GM19324 (cell line): ENCODE measurements around the gene DNAJC7.
"Not testable (repeated sequence)": the region's sequence is repeated elsewhere in the genome, so short reads cannot be mapped to it uniquely, and the experiment has no call there.

Source experiments
- ATAC-seq: cut with Tn5 transposase; IDR thresholded peaks from one replicate; pipeline ENCODE4 v1.9.1; 2021; ENCODE audit warnings: mild to moderate bottlenecking, moderate library complexity; ENCODE audit not compliant: unreplicated experiment, low FRiP score

DNAJC7 gene

DNA sequence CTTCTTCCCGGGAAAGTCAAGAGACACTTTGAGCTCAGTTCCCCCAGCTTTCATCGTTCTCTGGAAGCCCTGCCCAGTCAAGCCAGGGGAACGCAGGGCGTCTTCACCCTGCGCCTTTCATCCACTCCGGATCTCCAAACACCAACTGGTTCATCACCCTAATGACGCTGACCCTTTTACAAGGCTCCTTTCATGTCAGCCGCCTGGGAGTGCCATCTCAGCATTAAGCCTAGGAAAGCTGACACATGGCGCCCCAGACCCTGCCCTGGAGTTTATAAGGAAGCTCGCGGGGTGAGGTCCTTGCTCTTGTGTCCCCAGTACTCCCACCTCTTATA, 594 bp upstream of the DNAJC7 start:
- ATAC-seq: no peak

DNA sequence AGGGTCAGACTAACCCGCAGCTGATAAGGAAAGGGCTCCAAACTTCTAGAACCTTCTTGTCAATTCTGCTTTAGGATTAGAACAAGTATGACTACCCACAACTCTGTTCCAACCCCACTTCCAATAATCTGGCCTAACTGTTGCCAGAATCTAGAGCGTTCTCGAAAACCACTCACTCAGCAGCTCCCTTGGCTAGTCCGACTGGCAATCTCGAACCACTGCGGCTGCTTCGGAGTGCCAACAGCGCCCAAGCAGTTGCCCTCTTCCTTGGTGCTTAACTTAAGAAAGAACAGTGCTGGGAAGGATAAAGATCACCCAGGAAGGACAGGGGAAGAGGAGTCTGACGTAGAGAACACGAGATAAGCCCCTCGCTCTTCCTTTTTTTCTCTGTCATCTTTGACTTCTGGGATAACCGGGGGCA, 818 bp downstream of the DNAJC7 start:
- no peak for ATAC-seq

DNA sequence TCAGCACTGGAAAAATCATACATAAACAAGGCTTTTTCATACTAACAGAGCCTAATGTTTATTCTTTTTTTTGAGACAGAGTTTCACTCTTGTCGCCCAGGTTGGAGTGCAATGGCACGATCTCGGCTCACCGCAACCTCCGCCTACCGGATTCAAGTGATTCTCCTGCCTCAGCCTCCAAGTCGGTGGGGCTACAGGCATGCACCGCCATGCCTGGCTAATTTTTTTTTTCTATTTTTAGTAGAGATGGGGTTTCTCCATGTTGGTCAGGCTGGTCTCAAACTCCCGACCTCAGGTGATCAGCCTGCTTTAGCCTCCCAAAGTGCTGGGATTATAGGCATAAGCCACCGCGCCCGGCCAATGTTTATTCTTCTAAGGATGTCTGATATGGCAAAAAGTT, 3.5 kb downstream of the DNAJC7 start:
- ATAC-seq: not testable (repeated sequence)

DNA sequence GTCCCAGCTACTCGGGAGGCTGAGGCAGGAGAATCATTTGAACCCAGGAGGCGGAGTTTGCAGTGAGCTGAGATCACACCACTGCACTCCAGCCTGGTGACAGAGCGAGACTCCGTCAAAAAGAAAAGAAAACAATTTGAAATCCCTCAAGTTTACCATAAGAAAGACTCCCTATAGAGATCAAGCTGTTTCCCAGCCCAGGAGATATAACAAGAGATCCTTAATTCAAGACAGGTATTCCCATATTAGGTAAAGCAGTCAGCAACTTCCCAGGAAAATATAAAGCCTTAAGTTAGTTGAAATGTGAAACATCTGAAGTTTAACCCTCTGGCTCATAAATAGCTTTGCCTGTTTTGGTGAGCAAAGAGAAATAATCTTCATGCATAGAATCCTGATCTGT, 4.9 kb downstream of the DNAJC7 start:
- ATAC-seq: not testable (repeated sequence)

DNA sequence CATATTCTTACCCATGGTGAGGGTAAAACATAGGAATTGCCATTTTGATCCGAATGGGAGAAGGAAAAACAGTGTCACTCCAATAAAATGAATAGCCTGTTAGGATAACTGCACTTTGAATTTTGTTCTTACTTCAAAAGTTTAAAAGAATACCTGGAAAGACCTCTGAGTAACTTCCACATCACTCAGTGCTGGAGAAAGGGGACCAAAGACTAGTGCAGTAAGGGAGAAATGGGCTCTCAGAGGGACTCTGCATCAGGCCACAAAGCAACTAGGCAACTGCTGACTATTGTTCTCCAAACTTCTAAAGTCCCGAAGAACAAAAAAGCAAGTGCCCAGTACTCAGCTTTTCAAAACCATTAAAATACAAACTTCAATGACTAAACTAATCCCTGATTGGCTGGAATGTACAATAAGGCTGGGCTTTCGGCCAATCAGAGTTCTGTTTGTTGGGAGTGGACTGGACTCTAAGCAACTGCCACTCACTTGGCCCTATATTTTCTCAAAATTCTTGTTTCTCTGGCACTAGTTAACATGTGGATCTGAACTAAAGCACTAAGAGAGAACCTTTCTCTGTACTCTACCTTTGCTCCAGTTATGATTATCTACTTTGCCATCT, 6.2 kb downstream of the DNAJC7 start:
- ATAC-seq: no peak

DNA sequence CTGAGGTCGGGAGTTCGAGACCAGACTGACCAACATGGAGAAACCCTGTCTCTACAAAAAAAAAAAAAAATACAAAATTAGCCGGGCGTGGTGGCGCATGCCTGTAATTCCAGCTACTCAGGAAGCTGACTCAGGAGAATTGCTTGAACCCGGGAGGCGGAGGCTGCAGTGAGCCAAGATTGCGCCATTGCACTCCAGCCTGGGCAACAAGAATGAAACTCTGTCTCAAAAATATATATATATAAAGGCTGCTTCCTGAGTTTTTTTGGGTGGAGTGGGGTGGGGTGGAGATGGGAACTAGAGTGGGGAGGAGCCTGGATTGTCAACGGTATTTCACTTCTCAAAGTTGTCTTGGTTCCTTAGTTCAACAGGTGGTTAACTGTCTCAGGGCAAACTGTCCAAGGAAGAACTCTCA, 7.0 kb downstream of the DNAJC7 start:
- not testable (repeated sequence) for ATAC-seq

DNA sequence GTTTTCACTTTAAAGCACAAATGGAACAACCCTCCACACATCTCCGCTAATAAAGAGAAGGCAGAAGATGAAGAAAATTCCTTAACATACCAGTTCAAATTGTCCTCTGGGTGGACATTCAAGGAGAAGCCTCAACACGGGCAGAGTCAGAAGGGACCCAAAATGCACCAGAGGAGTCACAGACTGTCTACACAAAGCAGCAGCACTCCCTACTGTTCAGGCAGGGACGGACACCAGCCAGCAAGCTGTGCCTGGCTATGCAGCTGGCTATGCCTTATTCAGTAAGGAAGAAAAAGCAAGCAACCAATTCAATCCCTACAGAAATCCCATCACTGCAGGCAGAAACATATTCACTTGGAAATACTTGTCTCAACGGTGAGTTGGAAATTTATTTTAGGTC, 8.1 kb downstream of the DNAJC7 start:
- ATAC-seq: no peak

DNA sequence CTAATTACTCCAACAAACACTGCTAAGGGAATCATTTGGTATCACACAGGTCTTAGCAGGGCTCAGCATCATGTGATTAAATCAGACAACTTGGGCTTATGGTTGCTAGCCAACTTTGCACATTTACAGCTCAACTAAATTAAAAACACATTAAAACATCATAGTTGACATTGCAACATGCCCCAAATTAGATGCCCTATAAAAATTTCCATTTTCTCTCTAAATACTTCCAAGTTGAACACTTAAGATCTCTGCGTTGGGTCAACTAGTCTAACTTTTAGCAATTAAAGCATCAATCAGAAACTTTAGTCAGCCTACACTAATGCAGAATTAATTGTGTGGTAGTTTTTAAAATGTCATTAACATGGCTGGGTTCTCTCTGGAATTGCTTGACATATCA, 12.1 kb downstream of the DNAJC7 start:
- no peak for ATAC-seq

DNA sequence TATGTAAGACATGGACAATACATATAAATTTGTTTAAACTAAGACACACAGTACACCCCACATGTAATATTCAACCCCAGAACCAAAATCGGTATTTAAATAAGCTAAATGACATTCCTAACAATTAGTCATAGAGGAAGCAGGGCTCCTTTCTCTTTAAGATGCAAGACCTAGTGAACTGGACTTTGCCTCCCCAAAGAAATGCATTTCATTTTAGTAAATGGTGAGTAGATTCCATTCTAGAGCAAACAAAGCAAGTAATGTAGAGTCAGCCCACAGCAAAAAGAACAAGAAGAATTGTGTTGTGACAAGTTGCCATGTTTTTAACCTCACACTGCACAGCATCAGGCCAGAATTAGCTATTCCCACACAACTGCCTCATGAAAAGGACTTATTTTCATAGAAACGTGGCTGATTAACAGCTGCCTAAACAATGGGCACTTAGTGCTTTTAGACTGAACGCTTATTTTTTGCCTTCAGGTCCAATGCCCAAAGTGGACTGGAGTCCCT, 14.4 kb downstream of the DNAJC7 start:
- ATAC-seq: no peak

DNA sequence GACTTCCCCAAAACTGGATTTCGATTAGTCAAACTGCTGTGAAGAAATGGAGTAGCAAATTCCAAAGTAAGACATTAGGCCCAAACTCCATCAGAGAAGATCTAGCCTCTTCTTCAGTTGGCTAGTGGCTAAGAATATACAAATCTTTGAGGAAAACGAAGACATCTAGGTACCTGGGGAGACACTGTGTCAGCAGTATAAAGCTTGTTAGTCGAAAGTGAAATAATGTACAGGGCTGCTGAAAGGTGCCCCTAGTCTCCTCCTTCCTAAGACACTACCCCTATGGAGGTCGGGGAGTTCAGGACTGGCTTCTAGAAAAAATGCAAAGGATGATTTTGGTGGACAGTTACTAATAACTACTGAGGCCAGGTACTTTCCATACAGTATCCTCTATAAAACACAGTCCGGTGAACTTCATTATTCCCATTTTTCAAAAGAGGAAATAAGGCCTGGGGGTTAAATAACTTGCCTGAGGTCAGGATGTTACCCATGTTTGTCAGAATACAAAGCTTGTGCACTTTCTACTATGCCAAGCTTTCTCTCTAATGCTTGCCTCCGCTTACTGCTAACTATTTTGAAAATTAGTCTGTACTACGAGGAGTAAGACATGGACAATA, 15.0 kb downstream of the DNAJC7 start:
- no peak for ATAC-seq

DNA sequence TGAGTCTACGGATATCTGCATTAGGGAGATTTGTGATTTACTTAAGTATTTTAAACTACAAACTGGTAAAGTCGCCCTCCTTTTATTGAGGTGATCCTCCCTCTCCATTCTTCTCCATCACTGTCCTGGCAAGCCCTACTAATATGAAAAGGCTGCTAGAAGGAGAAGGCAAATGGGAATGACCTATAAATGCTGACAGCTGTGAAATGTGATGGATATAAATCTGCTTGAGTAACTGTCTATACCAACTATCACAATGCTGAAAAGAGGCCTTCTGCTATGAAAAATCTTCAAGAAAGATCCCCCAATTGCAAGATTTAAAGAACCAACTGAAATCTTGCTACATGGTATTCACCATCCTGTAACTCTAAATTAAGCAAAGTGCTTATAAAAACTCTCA, 15.5 kb downstream of the DNAJC7 start:
- no peak for ATAC-seq

DNA sequence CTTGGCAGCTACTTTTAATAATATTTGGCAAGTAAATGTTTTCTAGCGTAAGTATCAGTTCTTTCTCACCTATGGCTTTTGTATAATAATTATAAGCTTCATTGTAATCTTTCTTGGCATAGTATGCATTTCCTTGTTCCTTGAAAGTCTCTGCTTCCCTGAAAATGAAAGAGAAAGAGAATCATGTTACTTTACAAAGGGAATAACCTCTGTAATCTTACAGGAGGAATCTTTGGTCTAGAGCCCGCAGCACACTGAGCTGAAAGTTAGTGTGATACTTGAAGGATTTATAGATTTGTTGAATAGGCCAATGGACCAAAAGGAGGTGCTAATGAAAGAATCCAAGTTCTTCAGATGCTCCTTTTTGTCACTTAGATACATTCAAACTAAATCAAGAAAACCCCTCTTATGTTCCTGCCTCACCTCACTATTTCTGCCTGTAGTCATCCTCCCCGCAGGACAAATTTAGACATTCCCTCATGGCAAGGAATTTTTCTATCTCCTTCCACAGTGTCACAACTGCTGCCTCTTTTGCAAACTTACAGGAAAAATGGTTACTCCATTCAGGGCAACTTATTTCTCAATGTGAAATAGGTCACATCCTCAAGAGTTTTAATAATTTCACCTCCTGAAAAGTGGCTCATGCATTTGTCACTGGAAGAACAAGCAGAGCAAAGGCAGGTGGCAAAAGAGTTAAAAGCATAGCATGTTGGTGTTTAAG, 16.7 kb downstream of the DNAJC7 start:
- ATAC-seq: no peak

DNA sequence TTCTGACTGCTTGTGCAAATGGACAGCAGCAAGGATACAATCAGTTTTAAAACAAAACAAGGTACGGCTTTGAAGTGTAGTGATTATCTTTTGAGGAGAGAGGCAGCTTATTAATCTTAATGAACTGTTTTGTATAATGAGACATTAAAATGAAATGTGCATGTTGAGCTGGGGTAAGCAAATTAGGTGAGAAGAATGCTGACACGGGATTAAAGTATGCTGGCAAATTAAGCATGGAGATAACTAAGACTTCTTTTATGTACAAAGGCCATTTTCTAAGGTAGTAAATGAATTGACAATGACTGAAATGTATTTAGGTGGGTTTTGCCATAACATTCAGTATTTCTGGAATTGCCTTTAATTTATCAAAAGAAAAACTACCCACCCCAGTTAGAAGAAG, 18.7 kb downstream of the DNAJC7 start:
- ATAC-seq: no peak

DNA sequence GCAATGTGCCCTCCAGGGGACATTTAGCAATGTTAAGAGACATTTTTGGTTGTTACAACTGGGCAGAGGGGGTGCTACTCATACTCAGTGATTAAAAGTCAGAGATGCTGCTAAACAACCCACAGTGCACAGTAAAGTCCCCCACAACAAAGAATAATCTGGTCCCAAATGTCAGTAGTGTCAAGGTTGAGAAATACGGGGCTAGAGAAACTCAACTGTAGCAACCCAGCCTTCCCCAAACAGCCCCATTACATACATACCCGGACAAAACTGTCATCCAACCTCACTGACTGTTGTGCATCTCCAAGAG, 20.4 kb downstream of the DNAJC7 start:
- ATAC-seq: no peak

DNA sequence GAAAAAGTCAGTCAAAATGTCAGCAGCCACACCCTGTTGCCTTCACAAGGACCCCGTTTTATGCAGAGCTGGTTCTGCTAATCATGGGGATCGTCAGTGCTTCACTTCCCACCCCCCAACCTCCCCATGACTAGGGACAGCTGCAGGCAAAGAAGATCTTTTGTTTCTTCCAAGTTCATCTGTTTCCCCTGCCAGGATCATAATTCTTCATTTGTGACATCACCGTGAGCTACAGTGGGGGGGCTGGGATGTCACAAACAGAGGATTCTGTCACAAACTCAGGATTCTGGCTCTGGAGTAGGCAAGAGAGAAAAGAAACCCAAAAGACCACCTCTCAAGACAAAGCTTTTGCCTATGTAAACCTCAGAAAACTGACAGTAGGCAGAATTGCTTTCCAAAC, 24.7 kb downstream of the DNAJC7 start:
- no peak for ATAC-seq

DNA sequence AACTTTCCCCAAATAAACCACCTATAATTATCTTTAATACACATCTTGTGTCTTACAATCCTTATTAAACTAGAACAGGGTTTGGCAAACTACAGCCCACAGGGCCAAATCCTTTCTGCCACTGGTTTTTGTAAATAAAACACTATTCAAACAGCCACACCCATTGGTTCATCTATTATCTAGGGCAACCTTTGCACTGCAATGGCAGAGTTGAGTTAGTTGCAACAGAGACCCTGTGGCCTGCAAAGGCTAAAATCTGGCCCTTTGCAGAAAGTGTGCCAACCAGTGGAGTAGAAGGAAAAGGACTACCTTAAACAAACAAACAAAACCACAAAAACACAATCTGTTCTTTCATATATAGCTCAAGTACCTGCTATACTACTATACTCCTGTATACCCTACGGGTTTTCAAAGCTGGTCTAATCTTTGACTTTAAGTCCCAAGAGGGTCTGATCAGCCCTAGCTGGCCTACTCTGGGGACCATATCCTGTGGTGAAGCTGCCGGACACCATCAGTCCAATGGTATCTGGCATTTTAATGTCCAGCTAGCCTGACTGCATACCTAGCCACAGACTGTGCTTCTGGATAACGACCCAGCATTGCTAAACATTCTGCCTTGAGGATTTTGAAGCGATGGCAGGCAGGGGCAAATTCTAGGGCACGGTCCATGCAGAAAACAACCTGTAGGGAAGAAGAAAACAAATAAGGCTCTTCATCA, 27.4 kb downstream of the DNAJC7 start:
- no peak for ATAC-seq

DNA sequence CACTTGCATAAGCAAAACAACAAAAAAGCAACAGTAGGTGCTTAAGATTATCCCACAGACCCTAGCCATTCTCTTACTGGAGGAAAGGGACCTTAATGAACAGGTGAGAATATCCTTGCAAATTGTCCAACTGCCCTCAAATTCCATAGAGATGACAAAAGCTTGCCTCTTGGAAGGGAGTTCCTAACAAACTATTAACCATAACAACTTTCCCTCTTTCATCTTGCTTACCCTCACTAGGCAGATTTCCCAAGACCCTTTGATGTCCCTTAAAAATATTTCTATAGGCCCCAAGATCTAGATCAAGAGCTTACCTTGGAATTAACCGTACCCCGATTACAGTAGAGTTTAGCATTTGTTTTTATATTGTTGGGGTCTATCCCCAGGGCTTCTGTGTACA, 28.8 kb downstream of the DNAJC7 start:
- ATAC-seq: no peak

DNA sequence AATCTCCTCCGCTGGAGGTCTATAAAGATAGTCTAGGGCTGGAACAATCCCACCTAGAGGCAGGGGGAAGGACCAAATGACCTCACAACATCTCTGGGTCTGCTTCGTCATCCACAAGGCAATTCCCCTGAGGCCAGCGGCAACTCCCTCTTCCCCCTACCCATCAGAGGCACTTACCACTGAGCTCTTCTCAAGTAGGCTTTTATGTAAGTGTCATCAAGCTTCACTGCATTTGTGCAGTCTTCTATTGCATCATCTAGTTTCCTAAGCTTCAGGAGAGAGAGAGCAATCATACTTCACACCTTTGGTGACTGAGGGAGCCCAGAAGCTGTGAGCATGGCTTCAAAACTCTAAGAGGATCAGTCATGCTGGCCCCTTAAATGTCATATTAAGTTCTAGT, 29.6 kb downstream of the DNAJC7 start:
- no peak for ATAC-seq

DNA sequence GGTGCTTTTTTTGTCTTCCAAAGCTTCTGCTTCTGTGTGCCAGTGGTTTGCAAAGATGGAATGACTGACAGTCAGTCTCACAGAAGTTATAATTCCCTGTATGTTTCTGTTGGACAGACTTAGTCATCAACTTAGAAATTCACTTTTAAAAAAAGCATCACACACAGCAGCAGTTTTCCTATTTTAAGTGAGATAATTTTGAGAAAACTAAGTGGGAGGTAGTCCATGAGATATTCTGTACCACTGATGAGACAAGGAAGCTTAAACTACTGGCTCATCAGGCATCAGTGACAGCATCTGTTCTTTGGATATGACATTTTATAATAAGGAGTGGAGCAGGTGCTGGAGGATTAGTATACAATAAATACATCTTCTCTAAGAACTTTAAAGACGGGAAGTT, 30.6 kb downstream of the DNAJC7 start:
- no peak for ATAC-seq

DNA sequence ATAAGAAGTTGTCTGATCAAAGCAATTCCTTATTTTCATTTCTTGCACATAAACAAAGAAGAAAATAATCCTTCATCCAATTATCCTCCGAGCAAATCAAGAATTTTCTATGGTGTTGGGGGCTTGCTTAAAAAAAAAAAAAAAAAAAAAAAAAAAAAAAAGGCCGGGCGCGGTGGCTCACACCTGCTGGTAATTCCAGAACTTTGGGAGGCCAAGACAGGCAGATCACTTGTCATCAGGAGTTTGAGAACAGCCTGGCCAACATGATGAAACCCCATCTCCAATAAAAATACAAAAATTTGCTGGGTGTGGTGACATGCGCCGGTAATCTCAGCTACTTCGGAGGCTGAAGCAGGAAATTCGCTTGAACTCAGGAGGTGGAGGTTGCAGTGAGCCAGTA, 31.3 kb downstream of the DNAJC7 start:
- ATAC-seq: no peak

DNA sequence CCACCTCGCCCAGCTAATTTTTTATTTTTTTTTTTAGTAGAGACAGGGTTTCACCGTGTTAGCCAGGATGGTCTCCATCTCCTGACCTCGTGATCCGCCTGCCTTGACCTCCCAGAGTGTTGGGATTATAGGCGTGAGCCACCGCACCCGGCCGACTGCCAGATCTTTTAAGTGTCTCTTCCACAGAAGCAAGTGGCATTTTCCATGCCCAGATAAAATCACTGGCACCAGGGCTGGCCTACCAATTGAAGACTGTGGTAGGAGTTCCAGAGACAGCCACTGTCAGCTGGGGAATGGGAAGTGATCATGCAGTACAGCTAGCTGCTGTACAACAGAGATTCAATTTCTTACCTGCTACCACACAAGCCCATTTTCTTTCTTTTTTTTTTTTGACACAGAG, 32.8 kb downstream of the DNAJC7 start:
- no peak for ATAC-seq
